ENCODE results near the gene ANKRD40CL. TPM values are rescaled to one million over a fixed set of nuclear protein-coding genes. Genes with fewer than 3 reads are reported as not detected.
A peak's percentile ranks its signal among the peaks of the same experiment; 100 is the strongest.

ANKRD40CL gene
- total and polyA plus RNA-seq, 9 of the 15 experiments (the other 6 are each of a cell fraction or from before 2014, with no cell fraction given) = not detected

DNA sequence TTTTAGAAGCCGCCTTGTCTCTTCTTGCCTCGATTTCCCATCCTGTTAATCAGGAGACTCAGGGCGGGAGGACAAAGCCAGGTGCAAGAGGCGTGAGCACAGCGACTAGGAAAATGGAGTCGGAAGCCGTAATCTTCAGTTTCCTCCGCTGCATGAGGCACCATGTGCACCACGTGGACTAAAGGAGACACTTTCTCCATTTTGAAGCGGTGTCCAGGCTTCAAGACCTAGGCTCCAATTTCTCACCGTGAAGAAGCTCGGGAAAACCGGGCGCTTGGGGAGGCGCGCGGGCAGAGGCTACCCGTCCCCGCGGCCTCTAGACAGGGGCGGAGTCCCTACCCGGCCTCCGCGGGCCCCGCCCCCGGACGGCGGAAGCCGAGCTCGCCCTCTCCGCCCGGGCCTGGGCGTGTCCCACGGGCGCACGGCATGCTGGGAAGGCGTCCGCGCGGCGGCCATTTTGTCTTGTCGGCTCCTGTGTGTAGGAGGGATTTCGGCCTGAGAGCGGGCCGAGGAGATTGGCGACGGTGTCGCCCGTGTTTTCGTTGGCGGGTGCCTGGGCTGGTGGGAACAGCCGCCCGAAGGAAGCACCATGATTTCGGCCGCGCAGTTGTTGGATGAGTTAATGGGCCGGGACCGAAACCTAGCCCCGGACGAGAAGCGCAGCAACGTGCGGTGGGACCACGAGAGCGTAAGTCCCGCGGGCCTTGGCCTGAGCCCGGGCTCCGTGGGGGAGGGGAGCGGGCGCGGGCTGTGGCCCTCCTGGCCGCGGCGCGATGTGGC, 48.0 kb downstream of the ANKRD40CL start, which contains the start of gene LUC7L3 (continued):
- TF ChIP-seq, protein P1, sequence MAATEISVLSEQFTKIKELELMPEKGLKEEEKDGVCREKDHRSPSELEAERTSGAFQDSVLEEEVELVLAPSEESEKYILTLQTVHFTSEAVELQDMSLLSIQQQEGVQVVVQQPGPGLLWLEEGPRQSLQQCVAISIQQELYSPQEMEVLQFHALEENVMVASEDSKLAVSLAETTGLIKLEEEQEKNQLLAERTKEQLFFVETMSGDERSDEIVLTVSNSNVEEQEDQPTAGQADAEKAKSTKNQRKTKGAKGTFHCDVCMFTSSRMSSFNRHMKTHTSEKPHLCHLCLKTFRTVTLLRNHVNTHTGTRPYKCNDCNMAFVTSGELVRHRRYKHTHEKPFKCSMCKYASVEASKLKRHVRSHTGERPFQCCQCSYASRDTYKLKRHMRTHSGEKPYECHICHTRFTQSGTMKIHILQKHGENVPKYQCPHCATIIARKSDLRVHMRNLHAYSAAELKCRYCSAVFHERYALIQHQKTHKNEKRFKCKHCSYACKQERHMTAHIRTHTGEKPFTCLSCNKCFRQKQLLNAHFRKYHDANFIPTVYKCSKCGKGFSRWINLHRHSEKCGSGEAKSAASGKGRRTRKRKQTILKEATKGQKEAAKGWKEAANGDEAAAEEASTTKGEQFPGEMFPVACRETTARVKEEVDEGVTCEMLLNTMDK (IDR thresholded peaks at IDR 0.05; ENCODE audit: borderline replicate concordance, insufficient read depth, low read depth, low read length, poor library complexity, severe bottlenecking) = no peak
- TF ChIP-seq CREB1 (IDR thresholded peaks at IDR 0.05) (no peak; the same call in 1 of the 2 replicates), CREB1 (CRISPR knock-in tag; IDR thresholded peaks at IDR 0.05) (peak; percentile 51), PHB (CRISPR knock-in tag; IDR thresholded peaks at IDR 0.05) (no peak), ILK (tag; IDR thresholded peaks at IDR 0.05; ENCODE audit: borderline replicate concordance, low read depth) (no peak), PHB2 (IDR thresholded peaks at IDR 0.05; ENCODE audit: low read depth) (no peak), CTBP1 (IDR thresholded peaks at IDR 0.05; ENCODE audit: borderline replicate concordance) (peak; percentile 59), MED1 (CRISPR knock-in tag; IDR thresholded peaks at IDR 0.05; ENCODE audit: borderline replicate concordance) (no peak), RBM22 (IDR thresholded peaks at IDR 0.05; ENCODE audit: low read depth, low read length, poor library complexity, severe bottlenecking) (peak; percentile 78), HDAC3 (IDR thresholded peaks at IDR 0.05; ENCODE audit: borderline replicate concordance, partially characterized antibody) (no peak), ZNF174 (CRISPR knock-in tag; IDR thresholded peaks at IDR 0.05) (no peak), KLF6 (CRISPR knock-in tag; IDR thresholded peaks at IDR 0.05; ENCODE audit: borderline replicate concordance) (peak; percentile 53; the same call in 1 of the 2 replicates), IRF9 (tag; IDR thresholded peaks at IDR 0.05) (peak; percentile 24; the same call in 1 of the 2 replicates), ZNF696 (CRISPR knock-in tag; conservative IDR thresholded peaks at IDR 0.05) (no peak), HMG20B (CRISPR knock-in tag; IDR thresholded peaks at IDR 0.05) (no peak), TBL1XR1 (IDR thresholded peaks at IDR 0.05; ENCODE audit: low read length in 2 of 2) (peak; percentile 29 to 54; a peak in 1 of 4 replicates), SMARCA4 (IDR thresholded peaks at IDR 0.05) (no peak), CHD1 (IDR thresholded peaks at IDR 0.05; ENCODE audit: low read length) (peak; percentile 94), TAF9B (IDR thresholded peaks at IDR 0.05; ENCODE audit: partially characterized antibody) (peak; percentile 79), SRSF3 (IDR thresholded peaks at IDR 0.05; ENCODE audit: insufficient read depth, low read length) (no peak), ZSCAN29 (IDR thresholded peaks at IDR 0.05) (no peak), KLF10 (CRISPR knock-in tag; IDR thresholded peaks at IDR 0.05) (no peak)
- TF ChIP-seq, protein P2, sequence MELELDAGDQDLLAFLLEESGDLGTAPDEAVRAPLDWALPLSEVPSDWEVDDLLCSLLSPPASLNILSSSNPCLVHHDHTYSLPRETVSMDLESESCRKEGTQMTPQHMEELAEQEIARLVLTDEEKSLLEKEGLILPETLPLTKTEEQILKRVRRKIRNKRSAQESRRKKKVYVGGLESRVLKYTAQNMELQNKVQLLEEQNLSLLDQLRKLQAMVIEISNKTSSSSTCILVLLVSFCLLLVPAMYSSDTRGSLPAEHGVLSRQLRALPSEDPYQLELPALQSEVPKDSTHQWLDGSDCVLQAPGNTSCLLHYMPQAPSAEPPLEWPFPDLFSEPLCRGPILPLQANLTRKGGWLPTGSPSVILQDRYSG (tag; conservative IDR thresholded peaks at IDR 0.05; ENCODE audit: low read depth) = peak; percentile 84
- TF ChIP-seq, protein P3, sequence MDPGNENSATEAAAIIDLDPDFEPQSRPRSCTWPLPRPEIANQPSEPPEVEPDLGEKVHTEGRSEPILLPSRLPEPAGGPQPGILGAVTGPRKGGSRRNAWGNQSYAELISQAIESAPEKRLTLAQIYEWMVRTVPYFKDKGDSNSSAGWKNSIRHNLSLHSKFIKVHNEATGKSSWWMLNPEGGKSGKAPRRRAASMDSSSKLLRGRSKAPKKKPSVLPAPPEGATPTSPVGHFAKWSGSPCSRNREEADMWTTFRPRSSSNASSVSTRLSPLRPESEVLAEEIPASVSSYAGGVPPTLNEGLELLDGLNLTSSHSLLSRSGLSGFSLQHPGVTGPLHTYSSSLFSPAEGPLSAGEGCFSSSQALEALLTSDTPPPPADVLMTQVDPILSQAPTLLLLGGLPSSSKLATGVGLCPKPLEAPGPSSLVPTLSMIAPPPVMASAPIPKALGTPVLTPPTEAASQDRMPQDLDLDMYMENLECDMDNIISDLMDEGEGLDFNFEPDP (CRISPR knock-in tag; IDR thresholded peaks at IDR 0.05) = no peak

Data from K562 (cell line).